Tibial artery (tissue), 4 donors: ENCODE data around the gene SHROOM3.

Source experiments
- DNase-seq, 2 donors: peaks; one replicate each; pipeline ENCODE4 v3.0.0-alpha.2; 2019
- H3K27ac ChIP-seq, 2 donors: fragments of 200-600 bp; sonication (generic) in 1 of 2; 1 replicate in 1 of 2; 2 replicates in 1 of 2; pipeline ENCODE4 v1.5.1; 2018 to 2019; ENCODE audit warnings: mild to moderate bottlenecking in 1 of 2
- H3K27me3 ChIP-seq, 2 donors: fragments of 200-600 bp; sonication (generic) in 1 of 2; one replicate each; pipeline versions ENCODE4 v1.5.1 to v1.6.0; 2016 to 2019
- H3K36me3 ChIP-seq, 3 donors: fragments of 200-600 bp; sonication (generic) in 2 of 3; one replicate each; pipeline ENCODE4 v1.5.1; 2016 to 2019; ENCODE audit warnings: mild to moderate bottlenecking in 2 of 3
- H3K4me1 ChIP-seq, 4 donors: fragments of 200-600 bp; sonication (generic) in 2 of 4; 1 replicate in 3 of 4; 2 replicates in 1 of 4; pipeline ENCODE4 v1.5.1; 2016 to 2019
- H3K4me3 ChIP-seq, 2 donors: fragments of 200-600 bp; sonication (generic) in 1 of 2; 1 replicate in 1 of 2; 2 replicates in 1 of 2; pipeline ENCODE4 v1.5.1; 2018 to 2019; ENCODE audit warnings: mild to moderate bottlenecking in 2 of 2
- H3K9me3 ChIP-seq, 3 donors: fragments of 200-600 bp; sonication (generic) in 1 of 3; one replicate each; pipeline ENCODE4 v1.5.1; 2016 to 2019
- intact Hi-C: fragments of 100-400 bp; cut with DNase I; formaldehyde crosslinking; loops from one replicate; pipeline ENCODE4 v1.15.0; 2023; ENCODE audit warnings: low total_unique reads
- TF ChIP-seq, protein P1 (sequence below), 2 experiments: fragments of 200-600 bp in 1 of 2; fragments of 450-650 bp in 1 of 2; IDR thresholded peaks; one replicate each; pipeline ENCODE4 v1.5.1; 2017 to 2019; ENCODE audit warnings: antibody characterized with exemption in 2 of 2, mild to moderate bottlenecking in 1 of 2, moderate library complexity in 1 of 2

The SHROOM3 gene

GRCh38 chr4:76765473-76766183 is 330.6 kb downstream of the SHROOM3 start:
- peaks cover 23 to 55% (median 35%) of the 10 kb centered on the region in 3 donors for H3K36me3 ChIP-seq
- no peak overlapping the region for H3K27ac ChIP-seq
- no peak for DNase-seq
- no peaks in the 10 kb centered on the region for H3K9me3 ChIP-seq
- no peaks in the 10 kb centered on the region for H3K27me3 ChIP-seq
- H3K4me1 ChIP-seq, result peaks cover 0 to 7% (median 3%) of the 10 kb centered on the region in 4 donors
- TF ChIP-seq, protein P1, sequence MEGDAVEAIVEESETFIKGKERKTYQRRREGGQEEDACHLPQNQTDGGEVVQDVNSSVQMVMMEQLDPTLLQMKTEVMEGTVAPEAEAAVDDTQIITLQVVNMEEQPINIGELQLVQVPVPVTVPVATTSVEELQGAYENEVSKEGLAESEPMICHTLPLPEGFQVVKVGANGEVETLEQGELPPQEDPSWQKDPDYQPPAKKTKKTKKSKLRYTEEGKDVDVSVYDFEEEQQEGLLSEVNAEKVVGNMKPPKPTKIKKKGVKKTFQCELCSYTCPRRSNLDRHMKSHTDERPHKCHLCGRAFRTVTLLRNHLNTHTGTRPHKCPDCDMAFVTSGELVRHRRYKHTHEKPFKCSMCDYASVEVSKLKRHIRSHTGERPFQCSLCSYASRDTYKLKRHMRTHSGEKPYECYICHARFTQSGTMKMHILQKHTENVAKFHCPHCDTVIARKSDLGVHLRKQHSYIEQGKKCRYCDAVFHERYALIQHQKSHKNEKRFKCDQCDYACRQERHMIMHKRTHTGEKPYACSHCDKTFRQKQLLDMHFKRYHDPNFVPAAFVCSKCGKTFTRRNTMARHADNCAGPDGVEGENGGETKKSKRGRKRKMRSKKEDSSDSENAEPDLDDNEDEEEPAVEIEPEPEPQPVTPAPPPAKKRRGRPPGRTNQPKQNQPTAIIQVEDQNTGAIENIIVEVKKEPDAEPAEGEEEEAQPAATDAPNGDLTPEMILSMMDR (IDR thresholded peaks at IDR 0.05), result no peak
- no peak overlapping the region for H3K4me3 ChIP-seq
- intact Hi-C loops, result no loop called here

DNA sequence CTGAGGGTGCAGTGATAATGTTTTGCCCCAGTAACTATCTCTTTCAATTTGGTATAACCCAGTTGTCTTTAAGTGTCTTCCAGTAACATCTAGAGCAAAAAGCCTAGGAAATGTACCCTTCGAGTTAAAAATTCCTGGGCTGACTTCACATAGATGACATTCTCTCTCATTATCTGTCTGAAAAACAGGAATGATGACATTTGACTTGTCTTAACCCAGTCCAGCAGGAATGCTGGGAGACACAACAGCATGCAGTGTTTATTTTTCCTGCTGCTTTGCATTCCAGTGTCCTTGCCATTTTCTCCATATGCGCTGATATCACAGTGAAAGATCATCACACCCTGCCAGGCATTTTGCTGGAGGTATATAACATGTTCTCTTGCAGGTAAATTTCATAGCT is 333.0 kb downstream of the SHROOM3 start:
- H3K36me3 ChIP-seq, result peaks cover 26 to 60% (median 37%) of the 10 kb centered on the region in 3 donors

DNA sequence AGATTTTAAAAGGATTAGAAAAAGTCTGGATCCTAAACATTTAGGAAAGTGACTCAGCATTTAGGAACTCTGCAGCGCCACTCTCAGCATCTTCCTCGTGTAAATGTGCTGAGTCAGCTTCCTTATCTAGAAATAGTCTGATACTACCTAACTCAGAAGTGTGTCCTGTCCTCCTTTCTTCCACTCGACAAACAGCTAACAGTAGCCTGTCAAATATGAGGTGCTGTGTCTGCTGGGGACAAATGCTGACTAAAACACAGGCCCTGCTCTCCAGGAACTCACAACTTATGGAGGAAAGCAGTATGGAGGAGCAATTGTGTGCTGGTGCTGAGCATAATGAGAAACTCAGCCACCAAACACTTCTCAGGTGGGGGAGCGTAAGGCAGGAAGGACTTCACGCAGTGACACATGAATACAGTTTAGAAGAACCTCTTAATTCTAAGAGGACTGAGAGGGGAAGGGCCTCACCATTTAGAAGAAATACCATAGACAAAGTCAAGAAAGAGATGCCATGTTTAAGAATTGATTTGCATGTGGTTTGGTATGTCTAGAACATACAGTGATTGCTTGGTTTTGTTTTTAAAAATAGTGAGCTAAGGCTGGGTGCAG is 337.6 kb downstream of the SHROOM3 start:
- Histone ChIP-seq H3K4me3 (no peak overlapping the region), H3K27me3 (no peaks in the 10 kb centered on the region), H3K9me3 (no peaks in the 10 kb centered on the region), H3K27ac (no peak overlapping the region), H3K4me1 (no peaks in the 10 kb centered on the region), H3K36me3 (peaks cover 44 to 71% (median 53%) of the 10 kb centered on the region in 3 donors)
- no peak for DNase-seq
- intact Hi-C loops, result no loop called here
- TF ChIP-seq, protein P1 (IDR thresholded peaks at IDR 0.05), result no peak

More for the DNA sequence above, 333.0 kb downstream of the SHROOM3 start:
- H3K27ac ChIP-seq, result no peak overlapping the region
- intact Hi-C loops, result no loop called here
- no peaks in the 10 kb centered on the region for H3K9me3 ChIP-seq
- peaks cover 0 to 7% (median 3%) of the 10 kb centered on the region in 4 donors for H3K4me1 ChIP-seq
- TF ChIP-seq, protein P1 (IDR thresholded peaks at IDR 0.05), result no peak
- no peak overlapping the region for H3K4me3 ChIP-seq
- DNase-seq, result no peak
- no peaks in the 10 kb centered on the region for H3K27me3 ChIP-seq

DNA sequence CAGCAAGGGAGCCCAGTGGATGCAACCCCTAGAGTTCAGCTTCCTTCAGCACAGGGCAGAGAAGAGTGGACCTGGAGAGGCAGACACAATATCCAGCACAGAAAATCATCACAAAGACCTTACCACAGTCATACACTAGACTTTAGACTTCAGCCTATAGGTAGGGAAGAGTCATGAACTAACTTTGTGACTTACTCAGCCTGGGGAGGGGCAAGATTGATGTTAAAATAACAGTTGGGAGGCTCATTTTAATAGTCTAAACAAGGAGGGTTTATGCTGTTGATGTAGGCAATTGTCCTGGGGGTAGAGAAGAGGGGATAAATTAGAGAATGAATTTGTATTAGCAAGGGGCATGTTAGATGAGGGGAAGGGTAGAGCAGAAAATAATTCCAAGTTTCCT is 338.7 kb downstream of the SHROOM3 start:
- H3K9me3 ChIP-seq, result no peaks in the 10 kb centered on the region
- TF ChIP-seq, protein P1 (IDR thresholded peaks at IDR 0.05), result no peak
- H3K36me3 ChIP-seq, result peaks cover 53 to 78% (median 62%) of the 10 kb centered on the region in 3 donors
- no peak overlapping the region for H3K4me3 ChIP-seq
- intact Hi-C loops, result no loop called here
- H3K4me1 ChIP-seq, result no peaks in the 10 kb centered on the region
- H3K27ac ChIP-seq, result no peak overlapping the region
- no peaks in the 10 kb centered on the region for H3K27me3 ChIP-seq
- no peak for DNase-seq

GRCh38 chr4:76779740-76780459 is 344.9 kb downstream of the SHROOM3 start:
- peaks cover 0 to 10% (median 0%) of the 10 kb centered on the region in 4 donors for H3K4me1 ChIP-seq
- H3K9me3 ChIP-seq, result no peaks in the 10 kb centered on the region
- intact Hi-C loops, result no loop called here
- DNase-seq, result no peak
- H3K27ac ChIP-seq, result no peak overlapping the region
- peaks cover 43 to 65% (median 51%) of the 10 kb centered on the region in 3 donors for H3K36me3 ChIP-seq
- no peak overlapping the region for H3K4me3 ChIP-seq
- TF ChIP-seq, protein P1 (IDR thresholded peaks at IDR 0.05), result no peak
- no peaks in the 10 kb centered on the region for H3K27me3 ChIP-seq
